Measurements from ENCODE around the gene LGALS13.

The LGALS13 gene

GRCh38 chr19:39645800-39646411 is 43.6 kb downstream of the LGALS13 start:
- TF ChIP-seq SUZ12 (IDR thresholded peaks at IDR 0.05; ENCODE audit: extremely low read depth, insufficient read depth, insufficient read length) (no peak), ZNF274 (IDR thresholded peaks at IDR 0.05; ENCODE audit: low read depth, low read length) (no peak)
- H3K4me1 ChIP-seq (ENCODE audit: insufficient read depth, insufficient read length) = no peaks in the 10 kb centered on the region
- H3K4me3 ChIP-seq (ENCODE audit: insufficient read length, low read depth) = no peak overlapping the region
- no peak overlapping the region for H3K9ac ChIP-seq (ENCODE audit: insufficient read length, low read depth)
- DNase-seq (ENCODE audit: low read depth, low spot score) = no peak
- no peaks in the 10 kb centered on the region for H3K9me3 ChIP-seq (ENCODE audit: insufficient read depth, low read length)
- H3K36me3 ChIP-seq (ENCODE audit: insufficient read depth, insufficient read length, low read length) = no peaks in the 10 kb centered on the region
- H3K27me3 ChIP-seq (ENCODE audit: insufficient read depth, insufficient read length) = peaks cover 62% of the 10 kb centered on the region

GRCh38 chr19:39647918-39648317 is 45.6 kb downstream of the LGALS13 start:
- H3K4me1 ChIP-seq (ENCODE audit: insufficient read depth, insufficient read length) = no peaks in the 10 kb centered on the region
- H3K9me3 ChIP-seq (ENCODE audit: insufficient read depth, low read length) = no peaks in the 10 kb centered on the region
- no peak overlapping the region for H3K4me3 ChIP-seq (ENCODE audit: insufficient read length, low read depth)
- no peak for DNase-seq (ENCODE audit: low read depth, low spot score)
- no peaks in the 10 kb centered on the region for H3K36me3 ChIP-seq (ENCODE audit: insufficient read depth, insufficient read length, low read length)
- no peak overlapping the region for H3K9ac ChIP-seq (ENCODE audit: insufficient read length, low read depth)
- H3K27me3 ChIP-seq (ENCODE audit: insufficient read depth, insufficient read length) = peaks cover 56% of the 10 kb centered on the region
- TF ChIP-seq ZNF274 (IDR thresholded peaks at IDR 0.05; ENCODE audit: low read depth, low read length) (no peak), YY1 (IDR thresholded peaks at IDR 0.05; ENCODE audit: insufficient read depth, insufficient read length) (no peak), SUZ12 (IDR thresholded peaks at IDR 0.05; ENCODE audit: extremely low read depth, insufficient read depth, insufficient read length) (no peak)

- Histone ChIP-seq H3K9me3 (ENCODE audit: insufficient read depth, low read length) (no peaks in the 10 kb centered on the region), H3K4me3 (ENCODE audit: insufficient read length, low read depth) (no peak within 1 kb of the TSS), H3K36me3 (ENCODE audit: insufficient read depth, insufficient read length, low read length) (no peaks in the 10 kb centered on the region), H3K4me1 (ENCODE audit: insufficient read depth, insufficient read length) (no peaks in the 10 kb centered on the region), H3K27me3 (ENCODE audit: insufficient read depth, insufficient read length) (peaks cover 13% of the 10 kb centered on the region), H3K9ac (ENCODE audit: insufficient read length, low read depth) (no peak within 1 kb of the TSS)
- no peak for TF ChIP-seq ZNF274 (IDR thresholded peaks at IDR 0.05; ENCODE audit: low read depth, low read length)
- DNase-seq (ENCODE audit: low read depth, low spot score) = no peak
Measured at GRCh38 chr19:39655613-39656012, 53.3 kb downstream of the LGALS13 start, which contains the start of gene LGALS16. LGALS16 (plus strand) TSS chr19:39655913; CDS start chr19:39655962, 49 bp downstream.

Measured in NT2/D1 (cell line).